Measurements from ENCODE around the gene ATAD5. TPM values are rescaled to one million over a fixed set of nuclear protein-coding genes. Genes with fewer than 3 reads are reported as not detected.
A peak's percentile ranks its signal among the peaks of the same experiment; 100 is the strongest.

The ATAD5 gene
- 10 to 100 TPM; 33.5 to 37.0 TPM for total RNA-seq

GRCh38 chr17:30831663-30832437 is at the start of gene ATAD5:
Gene ATAD5, plus strand, starts transcription at chr17:30831966. Its CDS starts 382 bp downstream, at chr17:30832348.
- H3K4me3 Mint-ChIP-seq: peak within 1 kb of the TSS; percentile 94
- no peaks in the 10 kb centered on the region for H3K9me3 Mint-ChIP-seq (ENCODE audit: insufficient read depth)
- DNase-seq (peak; percentile 92), ATAC-seq (peak; percentile 93)
- POLR2A ChIA-PET: interaction anchor here (0.6 to 2.4 kb wide), 4 partner anchors 9 to 97 kb away, joined by 3 to 17 read pairs (median 6); no protein-coding TSS in a partner anchor
- CTCF ChIA-PET: interaction anchor here (1.6 to 3.1 kb wide), 3 partner anchors 11 to 23 kb away, joined by 3 to 14 read pairs (median 5); no protein-coding TSS in a partner anchor
- no peaks in the 10 kb centered on the region for H3K27me3 Mint-ChIP-seq (ENCODE audit: low read depth)
- peaks cover 24% of the 10 kb centered on the region for H3K36me3 Mint-ChIP-seq (ENCODE audit: low read depth)
- peaks cover 39% of the 10 kb centered on the region for H3K4me1 Mint-ChIP-seq (ENCODE audit: low read depth)
- H3K27ac Mint-ChIP-seq: peak within 1 kb of the TSS; percentile 96

DNA sequence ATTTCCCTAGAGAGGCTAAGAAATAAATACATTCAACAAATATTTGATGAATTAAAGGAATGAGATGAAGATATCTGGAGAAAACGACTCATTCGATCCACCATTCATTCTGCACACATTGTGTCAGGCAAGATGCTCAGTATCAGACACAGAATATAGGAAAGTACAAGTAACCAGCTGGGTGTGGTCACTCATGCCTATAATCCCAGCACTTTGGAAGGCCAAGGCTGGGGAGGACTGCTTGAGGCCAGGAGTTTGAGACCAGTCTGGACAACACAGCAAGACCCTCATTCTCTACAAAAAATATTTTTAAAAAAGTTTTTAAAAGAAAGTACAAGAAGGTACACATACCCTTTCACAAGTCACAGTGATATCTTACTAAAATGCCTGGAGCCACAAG is 49.6 kb upstream of the ATAD5 start:
- CTCF ChIA-PET: no interaction called here

GRCh38 chr17:30788918-30789317 is 42.8 kb upstream of the ATAD5 start:
- ATAC-seq: no peak
- Mint-ChIP-seq H3K27ac (no peak overlapping the region), H3K9me3 (ENCODE audit: insufficient read depth) (no peaks in the 10 kb centered on the region), H3K4me3 (no peak overlapping the region), H3K36me3 (ENCODE audit: low read depth) (peaks cover 68% of the 10 kb centered on the region), H3K27me3 (ENCODE audit: low read depth) (no peaks in the 10 kb centered on the region), H3K4me1 (ENCODE audit: low read depth) (peaks cover 8% of the 10 kb centered on the region)
- POLR2A ChIA-PET: interaction anchor here (0.8 kb wide), 1 partner anchor 16 kb away, joined by 3 read pairs; no protein-coding TSS in a partner anchor
- CTCF ChIA-PET: interaction anchor here (1.1 to 6.3 kb wide), 2 partner anchors 8 to 36 kb away, joined by 4 to 33 read pairs; partner anchors contain the start of gene CRLF3
- peak; percentile 16 for DNase-seq

More for the DNA sequence above, 49.6 kb upstream of the ATAD5 start:
- peaks cover 57% of the 10 kb centered on the region for H3K36me3 Mint-ChIP-seq (ENCODE audit: low read depth)
- H3K27ac Mint-ChIP-seq: peak overlapping the region; percentile 30
- no peaks in the 10 kb centered on the region for H3K27me3 Mint-ChIP-seq (ENCODE audit: low read depth)
- DNase-seq (no peak), ATAC-seq (no peak)
- POLR2A ChIA-PET: no interaction called here
- peaks cover 17% of the 10 kb centered on the region for H3K4me1 Mint-ChIP-seq (ENCODE audit: low read depth)
- H3K9me3 Mint-ChIP-seq (ENCODE audit: insufficient read depth): no peaks in the 10 kb centered on the region
- H3K4me3 Mint-ChIP-seq: no peak overlapping the region

GRCh38 chr17:30790279-30790678 is 41.5 kb upstream of the ATAD5 start:
- H3K9me3 Mint-ChIP-seq (ENCODE audit: insufficient read depth): no peaks in the 10 kb centered on the region
- H3K4me3 Mint-ChIP-seq: no peak overlapping the region
- no peaks in the 10 kb centered on the region for H3K27me3 Mint-ChIP-seq (ENCODE audit: low read depth)
- peaks cover 64% of the 10 kb centered on the region for H3K36me3 Mint-ChIP-seq (ENCODE audit: low read depth)
- peaks cover 8% of the 10 kb centered on the region for H3K4me1 Mint-ChIP-seq (ENCODE audit: low read depth)
- CTCF ChIA-PET: interaction anchor here (0.7 to 6.3 kb wide), 5 partner anchors 9 to 41 kb away, joined by 3 to 33 read pairs (median 3); partner anchors contain the start of gene CRLF3
- no peak for DNase-seq
- peak overlapping the region; percentile 78 for H3K27ac Mint-ChIP-seq
- no peak for ATAC-seq
- POLR2A ChIA-PET: interaction anchor here (0.9 kb wide), 1 partner anchor 58 kb away, joined by 3 read pairs; no protein-coding TSS in a partner anchor

DNA sequence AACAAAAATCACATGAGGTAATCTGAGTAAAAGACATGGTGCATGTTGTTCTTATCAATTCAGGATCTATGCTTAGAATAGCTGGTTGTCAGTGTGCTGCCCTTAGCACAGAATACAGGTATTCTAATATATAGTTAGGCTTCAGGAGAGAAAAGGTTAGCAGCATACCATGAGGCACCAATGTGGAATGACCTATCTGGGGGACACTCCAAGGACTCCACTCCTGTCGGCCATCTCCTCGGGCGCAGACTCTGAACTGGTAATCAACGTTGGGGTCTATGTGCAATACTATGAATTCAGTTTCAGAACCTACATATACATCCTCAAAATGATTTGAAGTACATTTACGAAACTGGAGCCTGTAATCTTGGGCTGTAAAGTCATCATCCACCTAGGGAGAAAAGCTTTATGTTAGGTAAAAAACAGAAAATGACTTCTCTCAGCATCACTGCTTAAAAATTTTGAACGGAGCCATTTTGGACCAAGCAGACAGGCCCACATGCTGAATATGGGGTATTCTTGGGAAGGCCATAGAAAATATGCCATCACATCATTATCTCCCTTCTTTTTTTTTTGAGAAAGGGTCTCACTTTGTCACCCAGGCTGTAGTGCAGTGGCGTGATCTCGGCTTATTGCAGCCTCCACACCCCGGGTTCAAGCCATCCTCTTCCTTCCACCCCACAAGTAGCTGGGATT is 38.3 kb upstream of the ATAD5 start:
- H3K4me3 Mint-ChIP-seq: no peak overlapping the region
- no peaks in the 10 kb centered on the region for H3K9me3 Mint-ChIP-seq (ENCODE audit: insufficient read depth)
- peak; percentile 18 for DNase-seq
- no peak overlapping the region for H3K27ac Mint-ChIP-seq
- ChIA-PET POLR2A (interaction anchor here (1.2 kb wide), 1 partner anchor 13 kb away, joined by 5 read pairs; no protein-coding TSS in a partner anchor), CTCF (interaction anchor here (6.3 kb wide), 1 partner anchor 32 kb away, joined by 33 read pairs; the partner anchor contains the start of gene CRLF3)
- no peak for ATAC-seq
- H3K27me3 Mint-ChIP-seq (ENCODE audit: low read depth): no peaks in the 10 kb centered on the region
- peaks cover 65% of the 10 kb centered on the region for H3K36me3 Mint-ChIP-seq (ENCODE audit: low read depth)
- peaks cover 15% of the 10 kb centered on the region for H3K4me1 Mint-ChIP-seq (ENCODE audit: low read depth)

- no peak overlapping the region for H3K4me3 Mint-ChIP-seq
- no peaks in the 10 kb centered on the region for H3K9me3 Mint-ChIP-seq (ENCODE audit: insufficient read depth)
- H3K27ac Mint-ChIP-seq: no peak overlapping the region
- H3K27me3 Mint-ChIP-seq (ENCODE audit: low read depth): no peaks in the 10 kb centered on the region
- peaks cover 15% of the 10 kb centered on the region for H3K4me1 Mint-ChIP-seq (ENCODE audit: low read depth)
- peaks cover 60% of the 10 kb centered on the region for H3K36me3 Mint-ChIP-seq (ENCODE audit: low read depth)
- DNase-seq (no peak), ATAC-seq (no peak)
- ChIA-PET CTCF (interaction anchor here (6.3 kb wide), 1 partner anchor 31 kb away, joined by 33 read pairs; the partner anchor contains the start of gene CRLF3), POLR2A (interaction anchor here (1.2 kb wide), 1 partner anchor 14 kb away, joined by 5 read pairs; no protein-coding TSS in a partner anchor)
Measured at GRCh38 chr17:30794372-30794771, 37.4 kb upstream of the ATAD5 start.

- no peak overlapping the region for H3K4me3 Mint-ChIP-seq
- no peaks in the 10 kb centered on the region for H3K9me3 Mint-ChIP-seq (ENCODE audit: insufficient read depth)
- peaks cover 59% of the 10 kb centered on the region for H3K36me3 Mint-ChIP-seq (ENCODE audit: low read depth)
- POLR2A ChIA-PET: interaction anchor here (1.0 to 1.3 kb wide), 2 partner anchors 13 to 28 kb away, joined by 3 to 6 read pairs; partner anchors contain the start of gene CRLF3
- DNase-seq (peak; percentile 18), ATAC-seq (no peak)
- CTCF ChIA-PET: interaction anchor here (1.7 to 2.0 kb wide), 2 partner anchors 10 to 30 kb away, joined by 11 to 15 read pairs; no protein-coding TSS in a partner anchor
- no peaks in the 10 kb centered on the region for H3K27me3 Mint-ChIP-seq (ENCODE audit: low read depth)
- H3K27ac Mint-ChIP-seq: no peak overlapping the region
- peaks cover 8% of the 10 kb centered on the region for H3K4me1 Mint-ChIP-seq (ENCODE audit: low read depth)
Measured at GRCh38 chr17:30796016-30796415, 35.8 kb upstream of the ATAD5 start.

DNA sequence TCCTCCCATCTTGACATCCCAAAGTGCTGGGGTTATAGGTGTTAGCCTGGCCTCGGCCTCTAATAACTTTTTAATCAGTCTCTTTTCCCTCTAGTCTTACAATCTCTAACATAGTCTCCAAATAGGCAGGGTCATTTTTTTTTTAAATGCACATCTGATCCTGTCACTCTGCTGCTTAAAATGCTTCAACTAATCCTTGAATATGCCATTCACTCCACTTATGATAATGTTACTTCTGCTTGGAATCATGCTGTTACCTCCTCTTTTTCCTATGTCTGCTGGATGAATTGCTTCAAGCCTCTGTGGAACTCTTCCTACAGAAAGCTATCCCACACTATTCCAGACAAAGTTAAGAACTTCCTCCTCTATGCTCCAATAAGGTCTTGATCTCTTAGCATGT is 30.1 kb upstream of the ATAD5 start:
- ChIA-PET POLR2A (no interaction called here), CTCF (interaction anchor here (11.7 kb wide), 1 partner anchor 22 kb away, joined by 316 read pairs; the partner anchor contains the start of gene CRLF3)
- no peak overlapping the region for H3K27ac Mint-ChIP-seq

GRCh38 chr17:30805944-30806456 is 25.8 kb upstream of the ATAD5 start:
- DNase-seq: no peak
- no peaks in the 10 kb centered on the region for H3K27me3 Mint-ChIP-seq (ENCODE audit: low read depth)
- no peak for ATAC-seq
- H3K4me3 Mint-ChIP-seq: no peak overlapping the region
- CTCF ChIA-PET: interaction anchor here (1.7 to 11.7 kb wide), 2 partner anchors 10 to 18 kb away, joined by 11 to 316 read pairs; partner anchors contain the start of gene CRLF3
- H3K4me1 Mint-ChIP-seq (ENCODE audit: low read depth): peaks cover 44% of the 10 kb centered on the region
- H3K9me3 Mint-ChIP-seq (ENCODE audit: insufficient read depth): no peaks in the 10 kb centered on the region
- POLR2A ChIA-PET: interaction anchor here (11.2 kb wide), 1 partner anchor 16 kb away, joined by 218 read pairs; the partner anchor contains the start of gene CRLF3
- H3K27ac Mint-ChIP-seq: peak overlapping the region; percentile 80
- H3K36me3 Mint-ChIP-seq (ENCODE audit: low read depth): peaks cover 47% of the 10 kb centered on the region

More for the DNA sequence above, 30.1 kb upstream of the ATAD5 start:
- ATAC-seq (no peak), DNase-seq (no peak)
- H3K9me3 Mint-ChIP-seq (ENCODE audit: insufficient read depth): no peaks in the 10 kb centered on the region
- H3K4me3 Mint-ChIP-seq: no peak overlapping the region
- no peaks in the 10 kb centered on the region for H3K27me3 Mint-ChIP-seq (ENCODE audit: low read depth)
- peaks cover 17% of the 10 kb centered on the region for H3K4me1 Mint-ChIP-seq (ENCODE audit: low read depth)
- H3K36me3 Mint-ChIP-seq (ENCODE audit: low read depth): peaks cover 56% of the 10 kb centered on the region

DNA sequence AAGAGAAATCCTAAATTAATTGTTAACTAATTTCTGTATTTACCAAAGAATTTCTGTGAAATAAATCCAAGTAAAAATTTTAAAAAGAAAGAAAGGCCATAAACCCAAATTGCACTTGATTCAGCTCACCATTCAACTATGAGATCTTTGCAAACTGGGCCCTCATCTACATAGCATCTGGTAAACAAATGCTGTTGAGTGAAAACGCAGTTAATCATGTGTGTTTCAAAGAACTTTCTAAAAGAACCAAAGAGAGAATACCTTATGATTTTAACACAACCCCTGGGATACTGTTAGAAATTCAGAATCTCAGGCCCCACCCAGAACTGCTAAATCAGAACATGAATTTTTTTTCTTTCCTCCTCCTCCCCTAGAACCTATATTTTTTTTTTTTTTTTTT is 23.9 kb upstream of the ATAD5 start:
- CTCF ChIA-PET: interaction anchor here (0.9 to 11.7 kb wide), 3 partner anchors 16 to 24 kb away, joined by 3 to 316 read pairs (median 14); partner anchors contain the start of genes ATAD5 and CRLF3
- H3K27ac Mint-ChIP-seq: peak overlapping the region; percentile 99
- H3K4me1 Mint-ChIP-seq (ENCODE audit: low read depth): peaks cover 55% of the 10 kb centered on the region
- H3K9me3 Mint-ChIP-seq (ENCODE audit: insufficient read depth): no peaks in the 10 kb centered on the region
- peaks cover 39% of the 10 kb centered on the region for H3K36me3 Mint-ChIP-seq (ENCODE audit: low read depth)
- no peak for ATAC-seq
- H3K27me3 Mint-ChIP-seq (ENCODE audit: low read depth): no peaks in the 10 kb centered on the region
- H3K4me3 Mint-ChIP-seq: peak overlapping the region; percentile 85
- POLR2A ChIA-PET: interaction anchor here (11.2 kb wide), 1 partner anchor 15 kb away, joined by 218 read pairs; the partner anchor contains the start of gene CRLF3
- DNase-seq: no peak

Measured in activated CD8-positive, alpha-beta T cell treated with anti-CD3 and anti-CD28 coated beads, Interleukin-2, amount 10 ng/mL, durations not matched to agents 7 days and 5 days (primary cell).